Ovary (tissue), 9 donors: ENCODE measurements around the gene CAPN5. TPM values are rescaled to one million over a fixed set of nuclear protein-coding genes. Genes with fewer than 3 reads are reported as not detected.
A peak's percentile ranks its signal among the peaks of the same experiment; 100 is the strongest.
"Not testable (repeated sequence)": the region's sequence is repeated elsewhere in the genome, so short reads cannot be mapped to it uniquely, and the experiment has no call there.

Source experiments
- DNase-seq, 5 donors: peaks; one replicate each; pipeline ENCODE4 v3.0.0-alpha.2; 2019 to 2020
- H3K27ac ChIP-seq, 2 donors: fragments of 200-600 bp; one replicate each; pipeline versions ENCODE4 v1.5.1 to v1.8.0; 2019 to 2022
- H3K27me3 ChIP-seq: fragments of 200-600 bp; one replicate; pipeline ENCODE4 v1.8.0; 2022
- H3K36me3 ChIP-seq: fragments of 200-600 bp; sonication (generic); one replicate; pipeline ENCODE4 v1.5.1; 2019
- H3K4me1 ChIP-seq: one replicate; pipeline ENCODE4 v1.8.1; 2013; ENCODE audit warnings: mild to moderate bottlenecking, moderate library complexity; ENCODE audit not compliant: insufficient read depth
- H3K4me3 ChIP-seq: fragments of 200-600 bp; sonication (generic); one replicate; pipeline ENCODE4 v1.5.1; 2017
- H3K9me3 ChIP-seq, 2 donors: fragments of 200-600 bp in 1 of 2; sonication (generic) in 1 of 2; one replicate each; pipeline versions ENCODE4 v1.5.1 to v1.8.1; 2013 to 2019; ENCODE audit warnings: mild to moderate bottlenecking in 1 of 2, moderate library complexity in 1 of 2
- EP300 ChIP-seq: sonication (generic); formaldehyde crosslinking; IDR thresholded peaks from one replicate; pipeline ENCODE4 v1.6.1; 2017; ENCODE audit warnings: antibody characterized with exemption
- POLR2A ChIP-seq: fragments of 450-650 bp; IDR thresholded peaks from one replicate; pipeline ENCODE4 v1.6.1; 2017; ENCODE audit warnings: antibody characterized with exemption, mild to moderate bottlenecking, moderate library complexity
- WGBS, 3 donors: extraction: QIAGEN DNeasy Blood & Tissue Kit in 1 of 3; methylation state at CpG; one replicate each; pipeline versions ENCODE4 v1.1.5 to v1.1.7; 2013 to 2017; 5-methylcytosine and 5-hydroxymethylcytosine counted together
- intact Hi-C, 4 donors: fragments of 100-400 bp; cut with DNase I; formaldehyde crosslinking; loops; one replicate each; pipeline versions ENCODE4 v1.11.0 to v1.15.1; 2022 to 2023
- polyA plus RNA-seq, 2 donors: library from polyadenylated mRNA; stranded (reverse); fragments of 200-250 nt in 1 of 2; fragments of 350-450 nt in 1 of 2; fragmentation: Illumina TruSeq in 1 of 2; extraction: RNeasy Lipid Tissue Mini Kit (QIAGEN cat#74804) in 1 of 2; gene quantifications; one replicate each; pipeline ENCODE4 v1.2.3, GENCODE V29; 2013 to 2014
- total RNA-seq, 7 donors: library from RNA; depleted of rRNA in 2 of 7; stranded (reverse); fragments of >200 nt in 2 of 7; fragmentation: NEBNext Ultra II Directional in 3 of 7; extraction: Animal tissue kit (Norgen Biotek cat#: 25700) in 3 of 7; gene quantifications; one replicate each; pipeline versions ENCODE4 v1.1.0 to v1.2.4, GENCODE V29; 2016 to 2023
- TF ChIP-seq, protein P1 (sequence below), 3 donors: fragments of 450-650 bp in 2 of 3; fragments of 200-600 bp in 1 of 3; IDR thresholded peaks; one replicate each; pipeline versions ENCODE4 v1.5.1 to v1.8.0; 2016 to 2022; ENCODE audit warnings: antibody characterized with exemption in 3 of 3, mild to moderate bottlenecking in 1 of 3
- donor health status: DM: no; HTN: no; CAD: no; lungs with moderate emphysema.
- donor health status: DM: no; HTN: no; CAD: no.
- donor health status: Bipolar disorder and iron deficiency.
- donor health status: DM: yes; HTN: yes; CAD: no.
- donor health status: DM: no; HTN: no; CAD: no.
- donor health status: DM: yes; HTN: yes; CAD: no.

The CAPN5 gene
- total and polyA plus RNA-seq, 9 donors, result 3.0 to 82.2 (median 21.3) TPM

GRCh38 chr11:77044356-77044755, 22.4 kb upstream of the CAPN5 start:
- H3K4me1 ChIP-seq, result peaks cover 7% of the 10 kb centered on the region
- no peak for DNase-seq
- no peaks in the 10 kb centered on the region for H3K36me3 ChIP-seq
- no peak overlapping the region for H3K27ac ChIP-seq
- H3K9me3 ChIP-seq, result no peaks in the 10 kb centered on the region
- H3K27me3 ChIP-seq, result no peaks in the 10 kb centered on the region
- H3K4me3 ChIP-seq, result no peak overlapping the region
- no peak for TF ChIP-seq EP300
- TF ChIP-seq, protein P1, sequence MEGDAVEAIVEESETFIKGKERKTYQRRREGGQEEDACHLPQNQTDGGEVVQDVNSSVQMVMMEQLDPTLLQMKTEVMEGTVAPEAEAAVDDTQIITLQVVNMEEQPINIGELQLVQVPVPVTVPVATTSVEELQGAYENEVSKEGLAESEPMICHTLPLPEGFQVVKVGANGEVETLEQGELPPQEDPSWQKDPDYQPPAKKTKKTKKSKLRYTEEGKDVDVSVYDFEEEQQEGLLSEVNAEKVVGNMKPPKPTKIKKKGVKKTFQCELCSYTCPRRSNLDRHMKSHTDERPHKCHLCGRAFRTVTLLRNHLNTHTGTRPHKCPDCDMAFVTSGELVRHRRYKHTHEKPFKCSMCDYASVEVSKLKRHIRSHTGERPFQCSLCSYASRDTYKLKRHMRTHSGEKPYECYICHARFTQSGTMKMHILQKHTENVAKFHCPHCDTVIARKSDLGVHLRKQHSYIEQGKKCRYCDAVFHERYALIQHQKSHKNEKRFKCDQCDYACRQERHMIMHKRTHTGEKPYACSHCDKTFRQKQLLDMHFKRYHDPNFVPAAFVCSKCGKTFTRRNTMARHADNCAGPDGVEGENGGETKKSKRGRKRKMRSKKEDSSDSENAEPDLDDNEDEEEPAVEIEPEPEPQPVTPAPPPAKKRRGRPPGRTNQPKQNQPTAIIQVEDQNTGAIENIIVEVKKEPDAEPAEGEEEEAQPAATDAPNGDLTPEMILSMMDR (IDR thresholded peaks at IDR 0.05), result no peak
- no peak for TF ChIP-seq POLR2A
- intact Hi-C loops, result loop anchor here in 2 of 4 donors (10.0 kb wide), 2 partner anchors 140 to 310 kb away; no protein-coding TSS in a partner anchor
- WGBS, 3 donors, result 55 to 74% (median 70%) methylated on average over 2 of the region's 2 CpGs

- H3K4me3 ChIP-seq, result no peak overlapping the region
- intact Hi-C loops, result loop anchor here in 3 of 4 donors (5.0 to 10.0 kb wide), 4 partner anchors 47 to 310 kb away; no protein-coding TSS in a partner anchor
- no peaks in the 10 kb centered on the region for H3K9me3 ChIP-seq
- WGBS, 3 donors, result 90 to 95% (median 91%) methylated on average over 9 of the region's 9 CpGs
- DNase-seq, result no peak
- peaks cover 7% of the 10 kb centered on the region for H3K4me1 ChIP-seq
- no peaks in the 10 kb centered on the region for H3K36me3 ChIP-seq
- H3K27ac ChIP-seq, result no peak overlapping the region
- TF ChIP-seq, protein P1 (IDR thresholded peaks at IDR 0.05), result no peak
- TF ChIP-seq POLR2A (no peak), EP300 (no peak)
- H3K27me3 ChIP-seq, result no peaks in the 10 kb centered on the region
Observed at GRCh38 chr11:77044886-77045285, 21.9 kb upstream of the CAPN5 start.

- 2 to 6% (median 3%) methylated on average over 31 to 39 of the region's 39 CpGs for WGBS, 3 donors
- Histone ChIP-seq H3K4me1 (peaks cover 4% of the 10 kb centered on the region), H3K9me3 (no peaks in the 10 kb centered on the region), H3K4me3 (no peak overlapping the region), H3K36me3 (no peaks in the 10 kb centered on the region), H3K27me3 (no peaks in the 10 kb centered on the region), H3K27ac (no peak overlapping the region)
- intact Hi-C loops, result loop anchor here in 3 of 4 donors (2.0 to 10.0 kb wide), 5 partner anchors 43 to 311 kb away; no protein-coding TSS in a partner anchor
- TF ChIP-seq EP300, result no peak
- TF ChIP-seq, protein P1 (IDR thresholded peaks at IDR 0.05), result peak; percentile 62 to 72 (median 68)
- peak in 4 of 5 donors; percentile 48 to 69 (median 57) for DNase-seq
Observed at GRCh38 chr11:77046060-77046501, 20.7 kb upstream of the CAPN5 start.

DNA sequence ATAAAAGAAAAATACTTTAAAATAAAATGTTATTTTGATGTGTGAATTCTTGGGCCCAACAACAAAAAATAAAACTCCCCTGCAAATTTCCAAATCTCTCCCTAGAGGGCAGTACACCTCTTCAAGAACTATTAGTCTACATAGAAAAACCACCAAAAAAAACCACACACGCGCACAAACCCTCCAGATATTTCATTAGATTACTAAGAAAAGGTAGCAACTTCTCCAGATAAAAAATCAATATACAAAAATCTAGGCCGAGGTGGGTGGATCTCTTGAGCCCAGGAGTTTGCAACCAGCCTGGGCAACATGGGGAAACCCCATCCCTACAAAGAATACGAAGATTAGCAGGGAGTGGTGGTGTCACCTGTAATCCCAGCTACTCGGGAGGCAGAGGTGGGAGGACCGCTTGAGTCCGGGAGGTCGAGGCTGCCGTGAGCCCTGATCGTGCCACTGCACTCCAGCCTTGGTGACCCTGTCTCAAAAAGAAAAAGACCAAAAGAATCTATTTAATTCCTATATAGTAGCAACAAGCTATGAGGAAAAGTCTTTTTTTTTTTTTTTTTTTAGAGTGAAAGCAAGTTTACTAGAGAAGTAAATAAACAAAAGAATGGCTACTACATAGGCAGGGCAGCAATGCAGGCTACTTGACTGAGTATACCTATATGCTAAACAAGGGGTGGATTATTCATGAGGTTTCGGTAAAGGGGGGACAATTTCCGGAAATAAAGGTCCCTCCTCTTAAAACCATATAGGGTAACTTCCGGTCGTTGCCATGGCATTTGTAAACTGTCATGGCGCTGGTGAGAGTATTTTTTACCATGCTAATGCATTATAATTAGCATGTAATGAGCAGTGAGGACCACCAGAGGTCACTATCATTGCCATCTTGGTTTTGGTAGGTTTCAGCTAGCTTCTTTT, 19.5 kb upstream of the CAPN5 start:
- TF ChIP-seq POLR2A, result no peak
- TF ChIP-seq, protein P1 (IDR thresholded peaks at IDR 0.05), result peak; percentile 61 to 83 (median 82)
- Histone ChIP-seq H3K4me3 (peak overlapping the region; percentile 35), H3K4me1 (peaks cover 4% of the 10 kb centered on the region), H3K9me3 (no peaks in the 10 kb centered on the region), H3K27me3 (no peaks in the 10 kb centered on the region), H3K27ac (no peak overlapping the region), H3K36me3 (no peaks in the 10 kb centered on the region)
- intact Hi-C loops, result loop anchor here in 3 of 4 donors (2.0 to 10.0 kb wide), 5 partner anchors 42 to 312 kb away; no protein-coding TSS in a partner anchor
- WGBS, 3 donors, result 1 to 4% (median 3%) methylated on average over 15 of the region's 15 CpGs
- peak; percentile 58 to 87 (median 76) for DNase-seq

DNA sequence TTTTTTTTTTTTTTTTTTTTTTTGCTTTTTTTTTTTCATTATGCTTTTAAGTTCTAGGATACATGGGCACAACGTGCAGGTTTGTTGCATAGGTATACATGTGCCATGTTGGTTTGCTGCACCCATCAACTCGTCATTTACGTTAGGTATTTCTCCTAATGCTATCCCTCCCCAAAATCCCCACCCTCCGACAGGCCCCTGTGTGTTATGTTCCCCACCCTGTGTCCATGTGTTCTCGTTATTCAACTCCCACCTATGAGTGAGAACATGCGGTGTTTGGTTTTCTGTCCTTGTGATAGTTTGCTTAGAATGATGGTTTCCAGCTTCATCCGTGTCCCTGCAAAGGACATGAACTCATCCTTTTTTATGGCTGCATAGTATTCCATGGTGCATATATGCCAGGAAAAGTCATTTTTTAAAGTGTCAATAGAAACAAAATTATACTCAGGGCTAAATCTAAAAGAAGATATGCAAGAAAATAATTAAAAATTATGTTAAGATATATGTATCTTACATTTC, 18.8 kb upstream of the CAPN5 start:
- DNase-seq, H3K4me1 ChIP-seq, H3K4me3 ChIP-seq, H3K36me3 ChIP-seq, H3K27ac ChIP-seq, H3K27me3 ChIP-seq, H3K9me3 ChIP-seq: not testable (repeated sequence)
- WGBS, 3 donors, result 49 to 58% (median 50%) methylated on average over 7 of the region's 7 CpGs
- intact Hi-C loops, result loop anchor here (2.0 to 10.0 kb wide), 6 partner anchors 41 to 313 kb away; no protein-coding TSS in a partner anchor
